ENCODE measurements around the gene MESD.

DNA sequence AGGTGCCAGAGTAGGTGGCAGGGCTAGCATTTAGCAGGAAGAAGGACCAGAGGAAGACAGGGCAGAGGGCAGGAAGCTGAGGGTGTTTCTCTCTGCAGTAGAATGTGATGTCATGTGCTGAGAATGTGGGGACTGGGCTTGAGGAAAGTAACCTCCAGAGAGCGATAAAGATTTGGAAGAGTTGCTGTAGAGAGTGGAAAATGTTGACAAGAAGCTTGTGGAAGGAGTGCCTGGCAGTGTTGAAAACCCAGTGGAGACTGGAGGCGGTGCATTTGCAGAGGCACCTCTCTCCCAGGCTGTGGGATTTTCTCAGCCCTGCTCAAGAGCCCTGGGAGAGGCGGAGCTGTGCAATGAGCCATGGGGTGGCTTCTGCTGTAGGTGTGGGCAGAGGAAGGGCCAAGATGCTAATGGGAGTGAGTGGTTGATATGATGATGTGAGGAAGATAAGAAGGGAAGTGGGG lies 54.8 kb downstream of the MESD start:
- TF ChIP-seq CTCF (IDR thresholded peaks at IDR 0.05) (no peak), POLR2A (IDR thresholded peaks at IDR 0.05) (no peak)
